ENCODE results near the gene AKT3.

Gene AKT3

DNA sequence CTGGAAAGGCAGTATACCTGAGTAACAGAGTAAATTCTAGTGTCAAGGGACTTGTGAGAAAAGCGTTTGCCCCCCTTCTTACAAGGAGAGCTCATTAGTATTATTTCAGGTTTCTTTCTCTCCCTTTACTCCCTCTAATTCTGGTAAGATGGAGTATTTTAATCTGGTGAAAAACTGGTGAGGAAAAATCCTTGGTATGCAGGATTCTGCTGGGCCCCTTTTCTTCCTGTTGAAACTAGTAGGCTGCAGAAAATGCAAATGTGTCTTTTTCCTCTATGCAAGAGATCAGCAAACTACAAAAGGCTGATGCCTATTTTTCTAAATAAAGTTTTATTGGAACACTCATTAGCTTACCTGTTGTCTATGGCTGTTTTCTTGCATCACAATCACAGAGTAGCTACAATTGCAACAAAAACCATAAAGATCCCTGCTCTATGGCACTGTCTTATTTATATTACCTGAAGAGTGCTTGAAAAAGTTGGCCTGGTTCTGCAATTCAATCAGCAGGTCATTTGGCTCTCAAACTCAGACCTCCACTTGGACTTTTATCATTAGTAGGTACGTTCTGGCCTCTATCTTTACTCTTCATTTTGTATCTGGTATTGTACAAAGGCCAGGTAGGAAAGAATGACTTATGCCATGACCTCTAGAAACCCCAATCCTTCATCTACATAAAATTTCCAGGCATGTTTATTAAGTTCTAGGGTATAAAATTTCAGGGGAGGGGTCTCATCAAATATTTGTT, 109.6 kb downstream of the AKT3 start:
- Histone ChIP-seq H3K36me3 (ENCODE audit: control insufficient read depth, insufficient read depth, low read length) (no peaks in the 10 kb centered on the region), H3K4me1 (ENCODE audit: control insufficient read depth, insufficient read depth, low read length) (peaks cover 16% of the 10 kb centered on the region), H3K27ac (ENCODE audit: insufficient read depth, low read depth, low read length, poor library complexity, severe bottlenecking) (peak overlapping the region; percentile 9), H3K4me3 (ENCODE audit: insufficient read depth, low read depth, low read length) (no peak overlapping the region), H3K9me3 (ENCODE audit: control insufficient read depth, low read length) (no peaks in the 10 kb centered on the region), H3K27me3 (ENCODE audit: control insufficient read depth, insufficient read depth, low read length, poor library complexity, severe bottlenecking) (no peaks in the 10 kb centered on the region)
- WGBS, 2 experiments = 54 to 71% methylated on average over 1 to 2 of the region's 2 CpGs

DNA sequence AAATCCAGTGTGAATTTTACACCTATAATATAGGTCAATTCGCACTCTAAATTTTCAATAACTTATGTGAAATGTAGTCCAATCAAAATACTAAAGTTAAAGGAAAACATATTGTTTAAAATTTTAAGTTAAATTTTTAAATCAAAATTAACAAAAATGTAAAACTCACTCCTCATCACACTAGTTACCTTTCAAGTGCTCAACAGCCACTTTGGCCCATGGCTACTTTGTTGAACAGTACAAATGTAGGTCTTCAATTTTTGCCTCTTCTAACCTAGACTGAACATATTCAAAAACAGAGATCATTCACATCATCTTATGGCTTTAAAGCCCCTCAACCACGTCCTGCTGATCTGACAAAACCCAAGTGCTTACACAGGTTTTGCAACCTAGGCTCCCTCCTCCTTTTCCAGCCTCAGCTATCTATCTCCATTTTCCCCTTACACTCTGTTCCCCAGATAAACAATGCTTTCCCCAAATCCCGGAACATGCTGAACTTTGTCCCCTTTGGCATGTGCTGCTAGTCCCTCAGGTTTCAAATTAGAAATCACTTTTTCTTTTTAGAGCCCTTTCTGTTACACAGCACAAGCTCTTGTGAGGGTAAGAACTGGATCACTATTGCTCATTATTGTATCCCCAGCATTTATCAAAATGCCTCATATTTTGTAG, 110.6 kb downstream of the AKT3 start:
- no peak overlapping the region for H3K4me3 ChIP-seq (ENCODE audit: insufficient read depth, low read depth, low read length)
- no peaks in the 10 kb centered on the region for H3K36me3 ChIP-seq (ENCODE audit: control insufficient read depth, insufficient read depth, low read length)
- peaks cover 13% of the 10 kb centered on the region for H3K4me1 ChIP-seq (ENCODE audit: control insufficient read depth, insufficient read depth, low read length)
- H3K27ac ChIP-seq (ENCODE audit: insufficient read depth, low read depth, low read length, poor library complexity, severe bottlenecking) = peak overlapping the region; percentile 19
- no peaks in the 10 kb centered on the region for H3K9me3 ChIP-seq (ENCODE audit: control insufficient read depth, low read length)
- WGBS, 2 experiments = 53 to 59% methylated on average over 2 of the region's 3 CpGs
- H3K27me3 ChIP-seq (ENCODE audit: control insufficient read depth, insufficient read depth, low read length, poor library complexity, severe bottlenecking) = no peaks in the 10 kb centered on the region

DNA sequence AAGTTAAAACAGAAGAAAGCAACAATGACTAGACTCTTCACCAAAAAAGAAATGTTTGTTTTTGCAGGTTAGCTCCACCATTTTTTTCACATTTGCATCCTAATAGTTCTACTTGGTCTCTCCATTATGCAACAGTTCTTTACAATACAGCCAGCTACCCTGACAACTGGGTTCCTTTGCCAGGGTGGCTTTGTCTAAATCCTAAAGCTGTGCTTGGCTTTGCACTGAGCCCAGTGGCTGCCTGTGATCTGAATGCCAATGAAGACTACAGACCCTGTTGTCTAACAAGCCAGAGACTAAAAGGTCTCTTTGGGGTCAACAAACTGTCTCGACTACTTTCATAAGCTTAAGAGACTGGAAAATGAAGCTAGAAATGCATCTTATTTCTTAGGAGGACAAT, 112.0 kb downstream of the AKT3 start:
- Histone ChIP-seq H3K27me3 (ENCODE audit: control insufficient read depth, insufficient read depth, low read length, poor library complexity, severe bottlenecking) (no peaks in the 10 kb centered on the region), H3K4me1 (ENCODE audit: control insufficient read depth, insufficient read depth, low read length) (peaks cover 13% of the 10 kb centered on the region), H3K4me3 (ENCODE audit: insufficient read depth, low read depth, low read length) (no peak overlapping the region), H3K27ac (ENCODE audit: insufficient read depth, low read depth, low read length, poor library complexity, severe bottlenecking) (no peak overlapping the region), H3K36me3 (ENCODE audit: control insufficient read depth, insufficient read depth, low read length) (no peaks in the 10 kb centered on the region), H3K9me3 (ENCODE audit: control insufficient read depth, low read length) (no peaks in the 10 kb centered on the region)
- 13 to 17% methylated on average over 1 of the region's 1 CpG for WGBS, 2 experiments

DNA sequence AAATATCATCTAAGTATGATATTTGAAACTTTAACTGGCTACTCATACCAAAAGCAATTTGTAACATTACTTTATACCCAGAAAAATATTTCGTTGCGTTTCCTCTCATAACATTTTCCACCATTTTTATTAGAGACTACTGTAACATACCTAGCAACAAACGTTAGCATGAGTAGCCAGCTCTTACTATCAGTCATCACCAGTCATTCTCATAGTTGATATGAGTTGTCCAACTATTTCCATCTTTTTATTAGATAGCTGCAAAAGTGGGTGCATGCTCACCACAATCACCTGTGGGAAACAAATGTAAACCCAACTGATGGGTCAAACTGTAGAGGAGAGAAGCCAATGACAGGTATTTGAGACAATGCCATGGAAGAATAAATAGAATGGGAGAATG, 114.6 kb downstream of the AKT3 start:
- no peak overlapping the region for H3K4me3 ChIP-seq (ENCODE audit: insufficient read depth, low read depth, low read length)
- no peak overlapping the region for H3K27ac ChIP-seq (ENCODE audit: insufficient read depth, low read depth, low read length, poor library complexity, severe bottlenecking)
- no peaks in the 10 kb centered on the region for H3K27me3 ChIP-seq (ENCODE audit: control insufficient read depth, insufficient read depth, low read length, poor library complexity, severe bottlenecking)
- WGBS, 2 experiments = 97 to 98% methylated on average over 3 of the region's 3 CpGs
- H3K36me3 ChIP-seq (ENCODE audit: control insufficient read depth, insufficient read depth, low read length) = no peaks in the 10 kb centered on the region
- peaks cover 9% of the 10 kb centered on the region for H3K4me1 ChIP-seq (ENCODE audit: control insufficient read depth, insufficient read depth, low read length)
- no peaks in the 10 kb centered on the region for H3K9me3 ChIP-seq (ENCODE audit: control insufficient read depth, low read length)

DNA sequence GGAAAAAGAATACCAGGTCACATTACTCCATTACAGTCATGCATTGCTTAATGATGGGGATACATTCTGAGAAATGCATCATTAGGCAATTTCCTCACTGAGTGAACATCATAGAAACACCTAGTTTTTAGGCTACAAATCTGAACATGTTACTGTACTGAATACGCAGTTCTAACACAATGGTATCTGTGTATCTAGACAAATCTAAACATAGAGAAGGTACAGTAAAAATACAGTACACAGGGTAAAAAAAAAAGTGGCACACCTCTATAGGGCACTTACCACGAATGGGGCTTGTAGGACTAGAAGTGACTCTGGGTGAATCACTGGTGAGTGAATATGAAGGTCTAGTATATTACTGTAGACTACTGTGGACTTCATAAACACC, 115.7 kb downstream of the AKT3 start:
- no peak overlapping the region for H3K4me3 ChIP-seq (ENCODE audit: insufficient read depth, low read depth, low read length)
- H3K36me3 ChIP-seq (ENCODE audit: control insufficient read depth, insufficient read depth, low read length) = no peaks in the 10 kb centered on the region
- no peaks in the 10 kb centered on the region for H3K9me3 ChIP-seq (ENCODE audit: control insufficient read depth, low read length)
- no peaks in the 10 kb centered on the region for H3K4me1 ChIP-seq (ENCODE audit: control insufficient read depth, insufficient read depth, low read length)
- no peaks in the 10 kb centered on the region for H3K27me3 ChIP-seq (ENCODE audit: control insufficient read depth, insufficient read depth, low read length, poor library complexity, severe bottlenecking)
- H3K27ac ChIP-seq (ENCODE audit: insufficient read depth, low read depth, low read length, poor library complexity, severe bottlenecking) = no peak overlapping the region
- 87 to 92% methylated on average over 1 of the region's 2 CpGs for WGBS, 2 experiments

DNA sequence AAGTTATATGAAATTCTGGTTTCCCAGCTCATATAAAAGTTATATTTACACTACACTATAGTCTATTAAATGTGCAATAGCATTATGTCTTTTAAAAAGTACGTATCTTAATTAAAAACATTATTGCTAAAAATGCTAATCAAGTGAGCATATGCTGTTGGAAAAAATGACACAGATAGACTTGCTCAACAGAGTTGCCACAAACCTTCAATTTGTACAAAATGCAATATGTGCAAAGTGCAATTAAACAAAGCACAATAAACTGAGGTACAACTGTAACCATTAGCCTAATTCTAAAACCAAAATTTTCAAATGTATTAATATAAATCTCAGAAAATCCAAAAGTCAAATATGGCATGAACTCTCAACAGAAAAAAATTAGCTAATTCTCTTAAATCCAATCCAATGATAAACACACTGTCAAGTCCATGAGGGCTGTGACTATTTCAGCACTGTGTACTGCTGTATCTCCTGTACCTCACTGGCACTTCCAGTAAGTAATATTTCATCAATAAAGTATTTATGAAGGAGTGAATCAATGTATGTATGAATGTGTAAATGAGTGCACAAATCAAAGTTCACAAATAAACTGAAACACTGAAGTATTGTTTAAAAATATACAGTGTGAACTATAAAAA, 116.3 kb downstream of the AKT3 start:
- no CpG with 5 or more reads among the region's 1 CpG for WGBS, 2 experiments
- no peaks in the 10 kb centered on the region for H3K4me1 ChIP-seq (ENCODE audit: control insufficient read depth, insufficient read depth, low read length)
- no peaks in the 10 kb centered on the region for H3K9me3 ChIP-seq (ENCODE audit: control insufficient read depth, low read length)
- no peak overlapping the region for H3K4me3 ChIP-seq (ENCODE audit: insufficient read depth, low read depth, low read length)
- no peaks in the 10 kb centered on the region for H3K27me3 ChIP-seq (ENCODE audit: control insufficient read depth, insufficient read depth, low read length, poor library complexity, severe bottlenecking)
- no peaks in the 10 kb centered on the region for H3K36me3 ChIP-seq (ENCODE audit: control insufficient read depth, insufficient read depth, low read length)
- H3K27ac ChIP-seq (ENCODE audit: insufficient read depth, low read depth, low read length, poor library complexity, severe bottlenecking) = no peak overlapping the region

DNA sequence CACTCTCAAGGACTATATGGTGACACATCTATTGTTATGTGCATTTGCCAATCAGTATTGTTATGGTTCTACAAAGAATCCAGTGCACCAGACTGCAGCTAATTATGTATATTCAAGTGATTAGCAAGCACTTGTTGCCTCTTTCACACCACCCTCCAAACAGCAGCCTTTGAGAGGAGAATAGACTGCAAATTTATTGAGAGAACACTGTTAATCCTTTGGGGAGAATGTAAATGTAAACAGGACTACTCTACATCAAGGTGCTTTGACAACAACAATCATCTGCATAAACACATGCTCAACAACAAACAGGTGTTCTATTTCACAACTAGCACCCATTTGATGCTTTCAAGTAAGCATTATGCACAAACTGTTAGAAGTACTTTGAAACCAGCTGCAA, 117.4 kb downstream of the AKT3 start:
- no peaks in the 10 kb centered on the region for H3K36me3 ChIP-seq (ENCODE audit: control insufficient read depth, insufficient read depth, low read length)
- no peaks in the 10 kb centered on the region for H3K9me3 ChIP-seq (ENCODE audit: control insufficient read depth, low read length)
- H3K4me1 ChIP-seq (ENCODE audit: control insufficient read depth, insufficient read depth, low read length) = no peaks in the 10 kb centered on the region
- no peak overlapping the region for H3K4me3 ChIP-seq (ENCODE audit: insufficient read depth, low read depth, low read length)
- H3K27me3 ChIP-seq (ENCODE audit: control insufficient read depth, insufficient read depth, low read length, poor library complexity, severe bottlenecking) = no peaks in the 10 kb centered on the region
- H3K27ac ChIP-seq (ENCODE audit: insufficient read depth, low read depth, low read length, poor library complexity, severe bottlenecking) = no peak overlapping the region

DNA sequence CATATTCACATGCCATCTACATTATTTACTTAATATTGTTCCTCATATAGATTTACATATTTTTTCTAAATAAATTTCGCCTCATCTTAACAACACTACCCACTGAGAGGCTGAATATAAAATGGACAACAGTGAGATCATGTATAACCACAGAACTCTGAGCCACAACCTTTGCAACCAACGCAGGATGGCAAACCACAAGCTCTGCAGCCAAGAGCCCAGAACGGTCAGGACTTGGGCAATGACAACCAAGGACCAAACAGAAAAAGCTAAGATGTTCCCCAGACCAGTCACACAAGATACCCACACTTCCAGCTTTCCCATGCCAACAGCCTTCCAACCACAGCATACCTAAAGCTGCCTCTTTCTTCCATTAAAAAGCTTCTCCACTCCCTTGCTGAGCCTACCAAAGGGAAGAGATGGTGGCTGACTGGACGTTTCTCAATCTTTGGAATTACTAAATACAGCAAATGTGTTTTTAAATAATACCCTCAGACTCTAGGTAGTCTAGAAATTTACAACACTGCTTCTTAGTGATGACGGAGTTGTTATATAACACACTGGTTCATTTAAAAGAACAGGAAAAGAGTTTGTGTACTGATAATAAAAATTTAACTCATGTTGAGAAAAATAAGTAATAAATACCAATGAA, 117.9 kb downstream of the AKT3 start:
- Histone ChIP-seq H3K27ac (ENCODE audit: insufficient read depth, low read depth, low read length, poor library complexity, severe bottlenecking) (no peak overlapping the region), H3K36me3 (ENCODE audit: control insufficient read depth, insufficient read depth, low read length) (no peaks in the 10 kb centered on the region), H3K9me3 (ENCODE audit: control insufficient read depth, low read length) (no peaks in the 10 kb centered on the region), H3K27me3 (ENCODE audit: control insufficient read depth, insufficient read depth, low read length, poor library complexity, severe bottlenecking) (no peaks in the 10 kb centered on the region), H3K4me3 (ENCODE audit: insufficient read depth, low read depth, low read length) (no peak overlapping the region), H3K4me1 (ENCODE audit: control insufficient read depth, insufficient read depth, low read length) (no peaks in the 10 kb centered on the region)
- 85 to 98% methylated on average over 3 to 4 of the region's 5 CpGs for WGBS, 2 experiments

DNA sequence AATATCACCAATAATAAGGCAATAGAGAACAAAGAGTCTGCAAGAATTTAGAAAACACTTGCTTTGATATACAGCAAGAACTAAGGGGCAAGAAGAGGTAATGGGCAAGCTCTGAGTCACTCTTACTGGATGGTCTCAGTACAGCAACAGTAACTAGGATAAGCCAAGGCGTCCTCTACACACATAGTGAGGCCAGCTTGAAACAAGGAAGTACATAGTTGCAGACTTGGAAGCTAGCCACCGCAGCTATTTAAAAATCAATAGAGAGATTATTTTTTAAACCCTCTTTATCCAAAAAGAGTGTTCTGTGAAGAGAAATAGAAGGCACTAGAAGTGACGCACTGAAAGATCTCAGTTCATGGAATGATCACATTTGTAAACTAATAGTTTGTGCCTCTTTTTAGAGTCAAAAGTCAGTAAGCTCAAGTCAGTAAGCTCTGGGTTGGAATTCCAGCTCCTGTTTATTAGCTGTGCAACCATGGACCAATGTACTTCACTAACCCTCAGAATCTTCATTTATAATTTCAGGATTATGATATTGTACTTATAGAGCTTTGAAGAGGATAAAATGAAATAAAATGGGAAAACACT, 118.6 kb downstream of the AKT3 start:
- Histone ChIP-seq H3K9me3 (ENCODE audit: control insufficient read depth, low read length) (no peaks in the 10 kb centered on the region), H3K27me3 (ENCODE audit: control insufficient read depth, insufficient read depth, low read length, poor library complexity, severe bottlenecking) (no peaks in the 10 kb centered on the region), H3K4me3 (ENCODE audit: insufficient read depth, low read depth, low read length) (no peak overlapping the region), H3K4me1 (ENCODE audit: control insufficient read depth, insufficient read depth, low read length) (no peaks in the 10 kb centered on the region), H3K27ac (ENCODE audit: insufficient read depth, low read depth, low read length, poor library complexity, severe bottlenecking) (no peak overlapping the region), H3K36me3 (ENCODE audit: control insufficient read depth, insufficient read depth, low read length) (no peaks in the 10 kb centered on the region)
- 92 to 97% methylated on average over 3 of the region's 3 CpGs for WGBS, 2 experiments

All from ectodermal cell (in vitro differentiated cells).